NCI-H2081 treated with DMSO at 0.1 percent for 48 hours (cell line): Measurements from ENCODE around the gene RGPD6.
"Not testable (repeated sequence)": the region's sequence is repeated elsewhere in the genome, so short reads cannot be mapped to it uniquely, and the experiment has no call there.

ENCODE experiments used
- DNase-seq: peaks from one replicate; lab custom pipeline; 2025; lab: John Stamatoyannopoulos, UW

Gene RGPD6

DNA sequence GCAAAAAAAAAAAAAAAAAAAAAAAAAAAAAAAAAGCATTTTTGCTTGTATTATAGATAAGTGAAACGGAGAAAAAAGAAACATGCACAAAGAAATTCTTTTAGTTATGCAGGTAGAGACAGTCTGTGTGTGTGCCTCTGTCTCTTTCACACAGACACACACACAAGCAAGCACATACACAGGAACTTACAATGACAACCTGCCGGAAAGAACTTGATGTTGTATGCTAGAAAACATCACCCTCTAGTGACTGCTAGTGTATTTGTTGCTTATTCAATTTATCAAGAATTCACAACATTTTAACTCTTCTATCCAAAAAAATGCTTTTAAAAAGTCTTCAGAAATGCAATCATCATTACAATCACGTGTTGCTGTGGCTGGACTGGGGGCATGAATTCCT is 95.8 kb downstream of the RGPD6 start:
- not testable (repeated sequence) for DNase-seq

- not testable (repeated sequence) for DNase-seq
These were observed 96.9 kb downstream of the RGPD6 start for GRCh38 chr2:110480084-110480483.

GRCh38 chr2:110477370-110477769 is 99.7 kb downstream of the RGPD6 start:
- DNase-seq, result not testable (repeated sequence)

- DNase-seq, result not testable (repeated sequence)
These were observed 100.1 kb downstream of the RGPD6 start for GRCh38 chr2:110476952-110477351.

GRCh38 chr2:110475627-110476359 is 101.2 kb downstream of the RGPD6 start:
- DNase-seq, result not testable (repeated sequence)

- not testable (repeated sequence) for DNase-seq
These were observed 102.1 kb downstream of the RGPD6 start for GRCh38 chr2:110474898-110475297.

DNA sequence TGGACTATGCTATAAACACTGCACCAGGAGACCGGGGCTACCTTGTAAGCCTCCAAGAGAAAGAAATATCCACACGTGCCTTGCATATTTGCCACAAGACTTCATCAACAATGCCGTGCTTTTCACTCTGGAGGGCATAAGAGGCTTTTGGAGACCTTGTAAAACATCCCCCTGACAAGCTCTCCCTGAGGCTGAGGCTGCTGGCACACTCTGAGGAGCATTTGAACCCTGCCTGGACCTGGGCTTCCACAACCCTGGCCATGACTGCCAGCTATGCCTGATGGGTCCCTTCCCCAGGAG is 104.0 kb downstream of the RGPD6 start:
- not testable (repeated sequence) for DNase-seq

DNA sequence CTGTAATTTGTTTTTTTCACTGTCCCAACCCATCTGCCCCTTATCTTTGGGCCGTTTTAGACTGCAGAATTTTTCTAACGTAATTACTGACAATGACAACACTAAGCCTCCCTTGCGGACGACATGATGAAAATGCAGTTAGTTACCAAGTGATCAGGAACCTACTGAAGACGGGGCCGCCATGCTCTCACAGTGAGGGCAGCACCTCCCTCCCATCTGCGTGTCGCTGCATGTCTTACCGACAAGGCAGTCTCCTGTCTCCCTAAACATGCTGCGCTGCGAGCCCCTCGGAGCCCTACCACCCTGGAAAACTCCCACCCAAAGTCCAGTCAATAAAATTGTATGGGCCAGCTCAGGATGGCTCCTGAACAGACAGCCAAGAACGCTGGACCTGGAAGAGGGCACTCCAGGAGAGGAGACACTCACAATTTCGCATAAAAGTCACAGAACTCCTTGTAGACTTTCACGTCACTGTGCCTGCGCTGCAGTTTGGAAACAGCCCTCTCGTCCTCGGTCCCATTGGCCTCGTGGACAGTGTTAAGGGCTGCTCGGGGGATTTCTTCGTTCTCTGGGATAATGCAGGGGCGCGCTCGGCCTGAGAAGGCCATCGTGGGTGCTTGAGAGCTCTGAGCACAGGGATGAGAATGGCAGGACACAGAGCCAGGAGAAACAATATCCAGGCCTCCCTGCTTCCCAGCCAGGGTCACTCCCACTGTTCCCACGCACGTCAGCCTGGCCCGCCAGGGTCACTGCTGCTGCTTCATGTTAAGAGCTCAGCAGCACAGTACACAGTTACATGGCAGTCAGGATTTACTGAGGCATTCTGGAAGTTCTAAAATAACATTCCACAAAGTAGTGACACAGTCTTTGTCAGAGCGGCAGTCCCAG is 104.6 kb downstream of the RGPD6 start, which contains the start of gene LIMS4:
TSS of gene LIMS4 (minus strand) at position 646 of the 888 bp plus-strand sequence. CDS start at position 608, 38 bp downstream.
- DNase-seq, result not testable (repeated sequence)

DNA sequence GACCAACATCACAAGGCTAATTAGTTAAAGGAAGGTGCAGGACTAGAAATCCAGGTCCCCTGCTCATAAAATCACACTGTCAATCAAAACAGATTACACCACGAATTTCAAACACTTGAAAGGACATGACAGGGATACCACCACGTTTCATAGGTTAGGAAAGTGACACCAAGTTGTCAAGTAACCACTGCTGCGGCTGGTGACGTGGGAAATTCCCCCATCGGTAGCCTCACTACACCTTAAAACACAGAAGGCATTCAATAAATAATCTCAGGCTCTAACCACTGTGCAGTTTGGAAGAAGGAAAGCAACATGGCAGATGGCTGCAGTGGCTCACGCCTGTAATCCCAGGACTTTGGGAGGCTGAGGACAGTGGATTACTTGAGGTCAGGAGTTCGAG is 108.1 kb downstream of the RGPD6 start:
- not testable (repeated sequence) for DNase-seq

- not testable (repeated sequence) for DNase-seq
These were observed 111.7 kb downstream of the RGPD6 start for GRCh38 chr2:110465312-110465711.
